NCI-H1092 treated with DMSO at 0.1 percent for 48 hours (cell line): Measurements from ENCODE around the gene LOXL1.
A peak's percentile ranks its signal among the peaks of the same experiment; 100 is the strongest.

Experiments
- DNase-seq: peaks from one replicate; lab custom pipeline; 2025; lab: John Stamatoyannopoulos, UW

Gene LOXL1

DNA sequence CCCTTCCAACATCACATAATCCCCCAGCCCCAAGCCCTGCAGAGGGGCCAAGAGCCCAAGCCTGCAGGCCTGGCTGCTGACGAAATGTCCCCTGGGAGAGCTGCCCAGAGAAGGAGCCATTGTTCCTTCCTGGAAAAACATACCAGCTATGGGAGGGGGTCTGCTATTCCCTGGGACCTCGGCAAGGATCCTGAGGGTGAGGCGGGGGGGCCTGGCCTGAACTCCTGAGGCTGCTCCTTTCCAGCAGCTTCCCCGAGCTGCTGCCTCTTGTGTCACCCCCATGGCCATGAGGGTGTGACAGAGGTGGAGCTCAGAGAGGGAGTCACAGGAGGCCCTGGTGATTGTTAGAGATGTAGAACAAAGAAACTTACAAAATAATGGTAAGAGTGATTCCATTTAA lies 12.9 kb downstream of the LOXL1 start:
- DNase-seq = no peak

DNA sequence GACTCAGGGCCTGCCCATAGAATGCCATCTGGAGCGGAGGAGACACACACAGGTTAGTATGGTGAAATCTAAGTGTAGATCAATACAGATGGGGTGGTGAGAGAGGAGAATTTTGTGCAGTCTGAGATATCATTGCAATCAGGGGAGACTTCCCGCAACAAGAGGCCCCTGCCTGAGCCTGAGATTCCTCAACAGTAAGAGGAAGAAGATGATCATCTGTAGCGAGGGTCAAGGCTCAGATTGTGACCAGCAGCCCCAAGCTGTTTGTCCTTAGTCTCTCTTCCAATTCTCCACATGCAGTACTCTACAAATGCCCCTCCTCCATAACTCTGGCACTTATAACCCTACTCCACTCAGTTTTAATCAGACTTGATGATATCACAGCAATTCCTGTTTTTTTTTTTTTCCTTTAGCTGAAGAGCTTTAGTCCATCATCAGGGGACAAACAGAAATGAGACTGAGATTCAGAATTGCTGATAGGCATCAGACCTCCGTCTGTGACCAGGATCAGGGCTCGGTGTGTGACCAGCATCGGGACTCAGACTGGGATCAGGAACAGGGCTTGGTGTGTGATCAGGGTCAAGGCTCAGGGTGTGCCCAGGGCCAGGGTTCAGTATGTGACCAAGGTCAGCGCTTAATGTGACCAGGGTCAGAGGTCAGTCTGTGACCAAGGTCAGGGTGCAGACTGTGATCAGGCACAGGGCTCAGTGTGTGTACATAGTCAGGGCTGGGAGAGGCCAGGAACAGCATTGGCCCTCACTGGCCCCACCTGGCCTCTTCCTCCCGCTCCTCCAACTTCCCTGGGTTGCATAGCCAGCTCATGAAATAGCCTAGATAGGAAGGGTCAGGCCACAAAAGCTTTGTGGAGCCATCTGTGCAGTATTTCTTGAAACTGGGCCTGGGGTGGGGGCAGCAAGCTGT lies 14.1 kb downstream of the LOXL1 start:
- no peak for DNase-seq

DNA sequence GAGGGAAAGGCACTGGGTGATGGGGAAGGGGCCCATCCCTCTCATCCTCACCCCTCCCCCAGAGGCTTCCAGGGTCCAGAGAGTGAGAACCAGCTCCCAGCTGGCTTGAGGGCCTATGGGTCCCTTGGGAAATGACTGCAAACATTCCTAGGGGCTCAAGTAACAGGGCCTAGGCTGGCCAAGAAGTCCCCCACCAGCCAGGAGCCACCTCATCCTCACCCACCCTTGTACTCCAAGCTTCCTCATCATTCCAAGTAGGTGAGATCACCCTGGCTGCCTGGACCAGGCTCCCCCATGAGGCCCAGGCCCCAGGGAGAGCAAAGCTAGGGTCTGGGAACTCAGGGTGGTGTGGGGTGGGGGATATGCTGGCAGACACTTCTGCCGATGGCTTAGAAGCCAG lies 14.8 kb downstream of the LOXL1 start:
- no peak for DNase-seq

DNA sequence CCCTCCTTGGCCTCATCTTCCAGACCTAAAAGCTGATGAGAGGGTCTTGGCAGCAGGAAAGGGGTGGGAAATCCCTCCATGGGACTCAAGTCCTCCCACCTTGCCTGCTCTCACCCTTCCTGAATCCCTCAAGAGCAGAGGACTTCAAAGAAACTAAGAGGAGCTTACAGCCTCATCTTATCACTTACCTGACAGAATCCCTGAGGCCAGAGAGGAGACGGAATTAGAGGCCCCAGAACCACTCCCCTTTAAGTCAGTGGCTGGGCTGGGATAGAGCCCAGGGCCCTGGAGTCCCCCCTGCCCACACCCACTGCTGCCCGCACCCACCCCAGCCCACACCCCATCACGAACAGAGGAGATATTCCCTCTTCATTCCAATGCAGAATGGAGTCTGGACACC lies 15.2 kb downstream of the LOXL1 start:
- DNase-seq = no peak

DNA sequence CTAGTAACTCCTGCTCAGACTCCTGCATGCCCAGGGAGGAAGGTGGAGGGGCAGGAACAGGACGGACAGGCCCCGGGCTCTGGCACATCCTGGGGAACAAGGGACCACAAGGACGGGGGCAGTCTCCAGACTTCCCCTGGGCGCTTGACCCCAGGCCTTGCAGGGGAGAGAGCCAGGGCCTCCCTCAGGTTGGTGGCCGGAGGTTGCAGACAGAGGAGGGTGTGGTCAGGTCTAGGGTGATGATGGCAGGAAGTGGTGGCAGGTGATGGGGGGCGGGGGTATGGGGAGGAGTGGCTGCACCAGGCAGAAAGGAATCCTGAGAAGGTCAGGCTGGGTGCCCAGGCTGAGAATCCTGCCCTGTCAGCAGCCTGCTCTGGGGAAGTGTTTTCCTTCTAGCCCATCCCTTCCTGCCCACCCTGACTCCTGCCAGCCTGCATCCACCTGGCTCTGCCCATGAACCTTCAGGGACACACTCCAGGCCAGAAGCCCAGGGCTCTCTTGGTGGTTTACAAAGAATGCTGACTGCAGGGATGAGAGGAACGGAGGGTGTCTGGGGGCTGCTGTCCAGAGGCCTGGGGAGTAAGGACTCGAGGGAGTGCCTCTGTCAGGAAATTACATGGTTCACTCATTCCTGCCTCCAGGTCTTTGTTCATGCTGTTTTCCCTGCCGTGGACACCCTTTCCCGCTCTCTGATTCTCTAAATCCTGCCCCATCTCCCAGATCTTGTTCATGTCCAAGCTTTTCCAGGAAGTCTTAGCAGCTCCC lies 15.8 kb downstream of the LOXL1 start:
- no peak for DNase-seq

DNA sequence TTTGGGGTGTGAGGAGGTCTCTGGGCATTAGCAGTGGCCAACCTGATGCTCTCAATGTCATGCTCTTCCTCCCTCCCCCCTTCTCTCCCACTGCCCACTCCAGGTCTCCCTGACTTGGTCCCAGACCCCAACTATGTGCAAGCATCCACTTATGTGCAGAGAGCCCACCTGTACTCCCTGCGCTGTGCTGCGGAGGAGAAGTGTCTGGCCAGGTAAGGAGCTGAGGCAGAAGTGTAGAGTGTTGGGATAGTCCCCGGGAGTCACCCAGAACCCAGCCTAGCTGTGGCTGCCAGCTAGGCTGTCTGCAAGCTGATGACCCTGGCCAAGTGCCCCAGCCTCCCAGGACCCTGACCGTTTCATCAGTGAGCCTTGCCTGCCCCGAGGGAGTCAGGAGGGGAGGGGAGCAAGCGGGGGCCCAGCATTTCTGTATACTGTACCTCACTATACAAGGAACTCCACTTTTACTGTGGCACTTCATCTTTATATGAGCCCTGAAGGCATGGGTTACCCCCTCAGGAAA lies 16.5 kb downstream of the LOXL1 start:
- DNase-seq = no peak

DNA sequence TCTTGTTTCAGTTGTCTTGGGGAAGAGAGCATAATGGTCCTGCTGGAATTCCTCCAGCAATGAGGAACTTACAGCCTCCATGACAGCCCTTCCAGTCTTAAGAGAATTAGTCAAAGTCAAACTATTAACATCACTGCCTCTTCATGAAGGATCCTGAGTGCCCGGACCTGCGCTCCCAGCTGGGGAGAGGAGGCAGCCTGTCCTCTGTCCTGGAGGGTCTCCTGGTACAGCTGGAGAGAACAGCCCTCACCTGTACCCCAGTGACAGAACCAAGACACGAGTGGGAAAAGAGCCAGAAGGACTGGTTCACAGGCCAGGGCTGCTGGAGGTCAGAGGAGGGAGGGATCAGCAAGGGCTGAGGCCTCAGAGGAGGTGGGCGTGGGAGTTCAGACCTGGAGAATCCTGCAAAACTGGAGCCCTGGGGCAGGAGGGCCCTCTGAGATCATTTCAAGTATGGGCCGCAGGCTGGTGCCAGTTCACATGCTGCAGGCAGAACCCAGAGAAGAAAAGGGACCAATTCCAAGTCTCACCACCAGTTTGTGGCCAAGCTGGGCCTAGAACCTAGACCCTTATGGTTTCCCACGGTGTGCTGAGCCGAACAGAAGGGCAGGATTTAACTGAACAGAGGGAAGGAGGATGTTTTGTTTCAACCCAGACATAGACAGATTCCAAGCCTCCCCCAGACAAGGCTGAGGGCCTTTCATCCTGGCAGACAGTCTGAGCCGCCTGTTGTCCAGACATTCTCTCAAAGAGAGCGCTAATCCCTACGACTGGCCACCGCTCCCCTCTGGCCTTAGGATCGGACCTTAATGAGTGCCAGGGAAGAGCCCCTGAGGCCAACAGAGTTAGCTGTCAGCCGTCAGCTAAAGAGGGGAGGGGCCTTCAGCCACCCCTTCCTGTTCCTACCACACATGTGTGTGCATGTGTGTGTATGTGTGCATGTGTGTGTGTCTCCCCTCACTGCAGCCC lies 18.2 kb downstream of the LOXL1 start:
- DNase-seq = no peak

DNA sequence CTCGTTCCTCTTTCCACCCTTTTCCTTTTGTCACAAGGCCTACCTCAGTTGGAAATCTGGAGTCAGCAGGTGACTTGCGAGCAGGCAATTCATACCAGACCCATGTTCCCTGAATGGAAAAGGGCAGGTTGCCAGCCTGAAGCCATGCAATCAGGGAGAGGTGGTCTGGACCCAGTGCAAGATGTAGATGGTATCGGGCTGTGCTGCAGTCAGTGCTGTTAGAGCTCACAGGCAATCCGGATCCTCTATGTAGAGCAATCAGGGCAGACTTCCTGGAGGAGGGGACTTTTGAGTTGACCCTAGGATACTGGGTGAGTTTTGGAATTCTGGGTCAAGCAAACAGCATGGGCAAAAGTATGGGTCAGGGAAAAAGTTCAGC lies 18.9 kb downstream of the LOXL1 start:
- no peak for DNase-seq

DNA sequence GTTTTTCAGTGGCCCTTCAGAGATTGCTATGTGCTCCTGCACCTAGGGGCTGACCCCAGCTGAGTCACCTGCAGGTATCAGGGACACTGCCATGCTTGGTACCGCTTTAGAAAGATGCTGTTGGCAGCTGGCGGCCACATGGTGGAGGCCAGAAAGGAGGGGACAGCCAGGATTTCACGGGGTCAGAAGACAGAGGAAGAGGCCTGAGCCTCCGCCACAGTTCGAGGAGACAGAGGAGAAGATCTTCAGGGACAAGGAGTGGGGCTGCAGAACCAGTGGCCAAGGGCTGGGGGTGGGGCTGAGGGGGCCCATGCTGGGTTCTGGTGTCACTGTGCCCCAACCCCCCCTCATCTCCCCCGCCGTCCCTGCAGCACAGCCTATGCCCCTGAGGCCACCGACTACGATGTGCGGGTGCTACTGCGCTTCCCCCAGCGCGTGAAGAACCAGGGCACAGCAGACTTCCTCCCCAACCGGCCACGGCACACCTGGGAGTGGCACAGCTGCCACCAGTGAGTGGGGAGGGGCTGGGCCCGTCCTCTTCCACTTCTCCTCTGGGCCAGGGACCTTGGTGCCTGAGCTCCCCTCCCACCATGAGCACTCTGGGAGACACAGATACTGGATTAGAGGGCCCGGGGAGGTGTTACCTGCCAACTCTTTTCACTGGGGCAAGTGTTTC lies 19.9 kb downstream of the LOXL1 start:
- no peak for DNase-seq

DNA sequence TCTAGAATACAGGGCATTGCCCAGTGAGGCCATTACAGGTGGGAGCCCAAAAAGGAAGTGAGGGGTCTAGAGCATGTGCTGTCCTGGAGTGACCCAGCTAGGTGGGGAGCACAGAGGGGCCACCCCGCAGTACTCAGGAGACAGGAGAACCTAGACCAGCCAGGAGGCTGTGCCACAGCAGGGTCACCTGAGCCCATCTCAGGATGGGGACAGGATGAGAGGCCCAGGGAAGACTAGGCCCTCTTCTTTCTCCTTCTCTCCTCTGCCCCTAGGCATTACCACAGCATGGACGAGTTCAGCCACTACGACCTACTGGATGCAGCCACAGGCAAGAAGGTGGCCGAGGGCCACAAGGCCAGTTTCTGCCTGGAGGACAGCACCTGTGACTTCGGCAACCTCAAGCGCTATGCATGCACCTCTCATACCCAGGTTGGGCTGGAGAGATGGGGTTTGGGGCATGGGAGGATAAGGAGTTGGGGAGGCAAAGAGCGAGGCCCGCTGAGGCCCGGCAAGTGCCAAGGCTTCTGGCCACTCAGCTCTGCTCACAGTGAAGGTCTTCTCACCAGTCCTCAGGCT lies 20.6 kb downstream of the LOXL1 start:
- DNase-seq = no peak

DNA sequence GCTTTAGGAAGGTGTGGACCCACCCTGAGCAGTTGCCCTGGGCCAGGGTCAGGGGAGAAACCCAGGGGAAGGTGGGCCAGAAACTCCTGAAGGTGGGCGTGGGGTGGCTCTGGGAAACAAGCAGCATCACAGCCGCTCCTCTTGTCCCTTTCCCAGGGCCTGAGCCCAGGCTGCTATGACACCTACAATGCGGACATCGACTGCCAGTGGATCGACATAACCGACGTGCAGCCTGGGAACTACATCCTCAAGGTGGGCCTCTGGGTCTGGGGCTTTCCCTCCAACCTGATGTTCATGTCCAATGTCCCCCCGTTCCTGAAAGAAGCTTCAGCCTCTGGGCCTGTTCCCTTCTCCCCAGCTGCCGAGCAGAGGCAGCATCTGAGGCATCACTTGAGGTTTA lies 21.4 kb downstream of the LOXL1 start:
- DNase-seq = no peak

DNA sequence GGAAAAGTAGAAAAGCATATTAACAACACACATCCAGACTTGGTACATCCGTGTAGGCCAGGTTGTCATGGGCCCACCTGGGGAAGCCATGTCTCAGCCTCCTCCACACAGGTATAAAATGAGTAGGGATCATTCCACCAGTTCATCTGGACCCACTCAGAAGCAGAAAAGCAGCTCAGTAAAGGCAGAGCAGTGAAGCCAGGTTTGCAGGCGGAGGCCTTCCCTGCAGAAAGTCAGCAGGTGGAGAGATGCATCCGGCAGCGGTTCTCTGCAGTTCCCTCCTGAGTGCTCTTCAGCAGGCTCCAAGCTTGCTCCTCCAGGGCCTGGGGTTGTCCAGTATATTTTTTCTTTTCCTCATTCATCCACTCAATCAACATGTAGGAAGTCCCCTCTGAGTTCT lies 22.1 kb downstream of the LOXL1 start:
- DNase-seq = no peak

DNA sequence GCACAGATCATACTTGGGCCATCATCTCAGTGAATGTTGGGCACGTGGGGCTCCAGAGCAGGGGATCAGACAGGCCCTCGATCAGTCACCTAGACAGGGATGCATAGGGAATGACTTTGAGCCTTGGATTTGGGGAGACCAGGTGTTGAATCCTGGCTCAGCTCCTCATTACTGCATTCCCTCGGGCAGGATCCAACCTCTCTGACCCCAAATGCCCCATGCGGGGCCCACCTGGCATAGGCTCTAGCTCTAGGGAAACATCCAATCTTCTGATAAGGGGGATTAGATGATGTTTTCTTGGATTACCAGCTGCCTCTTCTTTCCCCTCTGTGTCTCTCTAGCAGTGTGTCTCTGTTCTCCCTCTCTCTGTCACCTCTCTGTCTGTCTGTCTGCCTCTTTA lies 22.7 kb downstream of the LOXL1 start:
- DNase-seq = no peak

DNA sequence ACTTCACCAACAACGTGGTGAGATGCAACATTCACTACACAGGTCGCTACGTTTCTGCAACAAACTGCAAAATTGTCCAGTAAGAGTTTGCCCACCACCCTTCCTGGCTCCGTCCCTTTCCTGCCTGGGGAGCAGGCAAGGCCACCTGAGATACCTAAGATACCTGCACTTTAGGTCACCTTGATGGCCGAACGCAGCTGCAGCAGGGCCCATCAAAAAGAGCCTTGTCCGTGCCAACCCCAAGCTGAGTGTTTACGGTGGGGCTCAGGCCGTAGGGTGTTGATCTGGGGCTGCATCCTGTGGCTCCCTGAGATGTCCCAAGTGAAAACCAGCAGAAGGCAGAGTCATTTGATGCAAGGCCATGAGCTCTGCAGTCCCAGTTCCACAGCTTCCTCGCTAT lies 23.2 kb downstream of the LOXL1 start:
- DNase-seq = no peak

DNA sequence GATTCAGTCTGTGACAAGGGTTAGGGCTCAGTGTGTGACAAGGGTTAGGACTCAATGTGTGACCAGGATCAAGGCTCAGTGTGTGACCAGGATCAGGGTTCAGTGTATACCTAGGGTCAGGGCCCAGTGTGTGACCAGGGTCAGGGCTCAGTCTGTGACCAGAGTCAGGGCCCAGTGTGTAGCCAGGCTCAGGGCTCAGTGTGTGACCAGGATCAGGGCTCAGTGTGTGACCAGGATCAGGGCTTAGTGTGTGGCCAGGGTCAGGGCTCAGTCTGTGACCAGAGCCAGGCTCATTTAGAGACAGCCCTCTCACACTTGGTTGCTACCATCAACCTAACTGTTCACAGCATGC lies 24.2 kb downstream of the LOXL1 start:
- no peak for DNase-seq

DNA sequence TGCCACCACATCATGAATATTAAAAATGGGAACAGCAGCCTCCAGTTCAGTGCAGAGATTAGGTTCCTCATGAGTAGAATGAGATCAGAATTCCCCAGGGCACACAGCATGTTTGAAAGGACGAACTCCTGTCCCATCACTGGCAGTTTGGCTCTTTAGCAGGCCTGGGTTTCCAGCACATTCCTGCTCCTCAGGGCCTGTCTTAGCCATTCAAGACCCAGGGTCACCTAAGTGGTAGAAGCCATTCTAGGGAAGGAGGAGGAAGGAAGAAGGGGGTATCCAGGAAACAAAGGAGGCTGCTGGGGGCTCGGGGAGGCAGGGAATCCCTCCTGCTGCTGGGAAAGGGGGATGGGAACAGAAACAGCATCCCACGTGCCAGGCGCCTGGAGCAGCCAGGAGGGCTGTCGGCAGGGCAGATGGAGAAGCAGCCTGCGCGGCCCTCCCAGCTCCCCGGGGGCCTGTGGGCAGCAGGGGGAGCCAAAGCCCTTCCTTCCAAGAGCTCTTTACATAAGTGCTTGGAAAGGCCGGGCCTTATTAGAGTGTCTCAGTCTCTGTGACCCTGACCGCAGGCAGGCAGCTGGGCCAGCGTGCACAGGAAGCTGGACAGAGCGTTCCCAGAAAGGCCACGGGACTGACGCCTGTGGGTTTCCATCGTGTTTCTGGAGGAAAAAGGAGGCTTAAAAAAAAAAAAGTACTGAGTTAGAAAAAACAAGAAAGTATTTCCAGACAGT lies 24.7 kb downstream of the LOXL1 start:
- DNase-seq = peak; percentile 49

DNA sequence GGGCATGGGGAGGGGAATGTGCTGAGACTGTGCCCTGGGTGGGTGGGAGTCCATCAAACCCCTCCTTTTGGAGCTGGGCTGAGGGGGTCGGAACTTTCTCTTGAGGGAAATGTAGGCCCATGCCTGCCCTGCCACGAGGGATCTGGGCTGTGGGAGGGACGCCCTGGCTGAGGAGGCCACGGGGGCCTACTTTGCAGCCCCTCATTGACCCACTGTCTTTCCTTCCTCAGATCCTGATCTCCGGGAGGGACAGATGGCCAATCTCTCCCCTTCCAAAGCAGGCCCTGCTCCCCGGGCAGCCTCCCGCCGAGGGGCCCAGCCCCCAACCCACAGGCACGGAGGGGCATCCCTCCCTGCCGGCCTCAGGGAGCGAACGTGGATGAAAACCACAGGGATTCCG lies 25.3 kb downstream of the LOXL1 start:
- DNase-seq = no peak

DNA sequence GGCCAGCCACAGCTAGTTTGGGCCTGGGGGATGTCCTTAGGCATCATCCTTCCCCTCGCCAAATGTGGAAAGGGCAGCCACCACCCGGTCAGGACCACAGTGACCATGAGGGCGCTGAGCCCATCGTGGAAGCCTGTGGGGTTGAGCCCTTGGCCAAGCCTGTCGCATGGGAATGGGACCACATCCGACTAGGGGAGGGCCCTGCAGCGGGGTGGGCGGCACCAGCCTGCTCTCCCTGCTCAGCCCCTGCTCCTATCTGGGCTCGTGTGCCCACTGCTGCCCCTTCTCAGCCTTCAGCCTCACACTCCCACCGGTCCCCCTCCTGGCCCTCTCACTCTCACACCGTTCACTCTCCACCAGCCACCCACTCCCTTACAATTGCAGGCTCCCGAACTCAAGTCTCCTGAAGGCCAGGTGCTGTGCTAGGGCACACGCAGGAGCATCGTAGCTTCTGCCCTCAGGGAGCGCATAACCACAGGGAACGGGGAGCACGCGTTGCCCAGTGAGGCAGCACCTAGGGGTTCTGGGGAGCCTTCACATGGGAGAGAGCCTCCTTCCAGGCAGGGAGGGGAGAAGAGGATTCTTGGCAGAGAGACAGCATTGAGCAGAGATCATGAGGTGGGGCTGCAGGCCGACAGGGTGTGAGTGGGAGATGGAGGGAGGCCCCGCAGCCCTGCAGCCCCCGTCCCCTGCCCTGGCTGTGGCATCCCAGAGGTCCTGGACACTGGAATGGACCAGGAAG lies 26.1 kb downstream of the LOXL1 start:
- DNase-seq = no peak

DNA sequence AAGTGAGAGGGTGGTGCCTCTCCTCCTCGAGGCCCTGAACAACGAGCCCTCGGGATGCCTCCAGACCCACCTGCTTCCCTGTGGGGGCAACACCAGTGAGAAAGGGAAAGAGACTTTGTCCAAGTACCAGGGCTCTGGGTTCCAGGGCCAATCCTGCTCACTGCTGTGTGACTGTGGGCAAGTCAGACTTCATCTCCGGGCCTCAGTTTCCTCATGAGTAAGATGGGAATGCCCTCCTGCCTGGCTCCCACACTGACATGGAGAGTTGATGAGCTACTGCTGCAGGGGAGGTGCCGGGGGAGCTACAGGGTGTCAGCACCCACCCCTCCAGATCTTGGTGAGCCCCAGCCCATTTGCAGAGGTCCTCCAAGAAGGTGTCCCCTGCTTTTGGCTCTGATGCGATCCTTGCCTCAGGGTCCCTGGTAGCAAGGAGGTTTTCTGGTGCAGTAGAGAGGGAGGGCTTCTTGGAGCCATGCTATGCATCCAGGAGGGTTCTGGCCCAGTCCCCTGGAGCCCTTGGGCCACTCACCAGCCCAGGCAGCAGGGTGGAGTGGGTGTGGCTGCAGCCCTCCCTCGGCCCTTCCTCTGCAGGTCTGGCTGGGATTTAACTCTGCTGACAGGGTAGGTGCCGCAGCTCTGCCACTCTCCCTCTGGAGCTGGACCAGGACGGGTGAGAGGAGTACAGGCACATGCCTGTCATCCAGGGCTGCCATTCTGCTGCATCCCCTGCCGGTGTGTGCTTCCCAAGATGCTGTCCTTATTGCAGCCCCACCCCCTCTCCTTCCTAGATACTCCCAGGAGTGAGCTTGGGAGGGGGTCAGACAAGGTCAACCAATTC lies 26.9 kb downstream of the LOXL1 start:
- DNase-seq = no peak
